ENCODE measurements around the gene TMEM63C. TPM values are rescaled to one million over a fixed set of nuclear protein-coding genes. Genes with fewer than 3 reads are reported as not detected.

TMEM63C gene
- total and polyA plus RNA-seq, 2 donors (not counting 3 experiments of a cell fraction or from before 2014, with no cell fraction given) = not detected

DNA sequence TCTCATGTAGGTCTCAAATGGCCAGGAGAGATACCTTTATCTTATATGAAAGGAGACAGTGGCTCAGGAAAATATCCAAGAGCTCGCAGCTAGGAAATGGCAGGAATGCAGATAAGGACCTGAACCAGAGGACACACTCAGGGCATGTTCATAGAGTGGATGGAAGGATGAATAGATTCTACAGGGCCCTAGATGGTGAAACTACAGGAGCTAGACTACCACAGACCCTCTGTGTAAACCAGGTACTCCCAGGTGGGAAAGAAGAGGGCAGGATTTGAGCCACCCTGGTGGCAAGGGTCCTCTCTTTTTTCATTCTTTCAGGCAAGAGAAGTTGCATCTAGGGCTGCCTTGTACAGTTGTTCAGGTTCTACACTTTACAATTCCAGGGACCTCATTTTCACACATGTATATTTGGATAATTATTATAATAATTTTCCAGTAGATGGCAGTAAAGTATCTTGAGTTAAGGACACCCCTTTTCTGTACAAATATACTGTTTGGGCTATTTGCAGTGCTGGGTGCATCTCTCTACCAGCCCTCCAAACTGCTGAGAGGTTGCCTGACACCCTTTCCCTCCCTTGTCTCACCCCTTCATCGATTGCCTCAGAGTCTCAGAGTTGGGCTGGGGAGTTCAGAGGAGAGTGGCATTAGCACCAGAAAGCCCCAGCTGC, 29.5 kb upstream of the TMEM63C start:
- CTCF ChIA-PET = interaction anchor here (0.6 to 8.9 kb wide), 38 partner anchors 10 to 1414 kb away, joined by 3 to 212 read pairs (median 4); partner anchors contain the start of genes GSTZ1, POMT2 and ZDHHC22
- Histone ChIP-seq H3K27ac (ENCODE audit: insufficient read depth, low read depth, low read length) (no peak overlapping the region), H3K9me3 (replicated peaks; ENCODE audit: control insufficient read depth, insufficient read depth, low read length) (no peaks in the 10 kb centered on the region), H3K4me1 (ENCODE audit: control insufficient read depth, extremely low read depth, insufficient read depth, low read length) (no peaks in the 10 kb centered on the region), H3K36me3 (ENCODE audit: control insufficient read depth in 2 of 2, extremely low read depth in 1 of 2, insufficient read depth in 2 of 2, low read length in 2 of 2) (no peaks in the 10 kb centered on the region), H4K20me1 (replicated peaks; ENCODE audit: control insufficient read depth, extremely low read depth, insufficient read depth, low read length) (no peaks in the 10 kb centered on the region), H3K9ac (replicated peaks; ENCODE audit: extremely low read depth, insufficient read depth, low read length) (no peak overlapping the region), H3K79me2 (ENCODE audit: control insufficient read depth, insufficient read depth, low read length) (no peaks in the 10 kb centered on the region), H3K4me3 (replicated peaks in 1 of 3; ENCODE audit: insufficient read depth in 1 of 3, low read depth in 1 of 3, low read length in 3 of 3) (no peak overlapping the region), H3K4me2 (ENCODE audit: insufficient read depth, low read length) (no peak overlapping the region), H2AFZ (ENCODE audit: low read depth, low read length) (no peak overlapping the region), H3K9me1 (replicated peaks; ENCODE audit: control insufficient read depth, extremely low read depth, insufficient read depth, low read length) (no peaks in the 10 kb centered on the region), H3K27me3 (ENCODE audit: control insufficient read depth in 2 of 2, insufficient read depth in 2 of 2, low read length in 2 of 2) (peaks cover 11 to 19% of the 10 kb centered on the region in 2 experiments)
- intact Hi-C loops (cut with micrococcal nuclease) (loop anchor here (1.0 to 10.0 kb wide), 7 partner anchors 61 to 403 kb away; partner anchors contain the start of genes AHSA1 and VIPAS39), dilution Hi-C loops (cut with MboI; ENCODE audit: extremely low pct_ligation_motif_present, low sequenced_read_pairs) (no loop called here)
- POLR2A ChIA-PET = no interaction called here
- DNase-seq (ENCODE audit: low read depth, low spot score) = peak; percentile 28
- no peak for FAIRE-seq
- no TSS peak for BruUV-seq (replicated peaks)
- TF ChIP-seq POLR2A (IDR thresholded peaks at IDR 0.05; ENCODE audit: low read depth, low read length) (no peak), MYC (IDR thresholded peaks at IDR 0.05; ENCODE audit: low read depth, low read length) (no peak), FOS (IDR thresholded peaks at IDR 0.05; ENCODE audit: borderline replicate concordance, insufficient read depth, low read length) (no peak), EZH2 (IDR thresholded peaks at IDR 0.05; ENCODE audit: borderline replicate concordance, low read depth, low read length, severe bottlenecking) (no peak)
- TF ChIP-seq, protein P1, sequence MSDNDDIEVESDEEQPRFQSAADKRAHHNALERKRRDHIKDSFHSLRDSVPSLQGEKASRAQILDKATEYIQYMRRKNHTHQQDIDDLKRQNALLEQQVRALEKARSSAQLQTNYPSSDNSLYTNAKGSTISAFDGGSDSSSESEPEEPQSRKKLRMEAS (IDR thresholded peaks at IDR 0.05; ENCODE audit: insufficient read depth, insufficient read length) = no peak

- Histone ChIP-seq H3K9ac (replicated peaks; ENCODE audit: extremely low read depth, insufficient read depth, low read length) (no peak overlapping the region), H3K4me1 (ENCODE audit: control insufficient read depth, extremely low read depth, insufficient read depth, low read length) (no peaks in the 10 kb centered on the region), H4K20me1 (replicated peaks; ENCODE audit: control insufficient read depth, extremely low read depth, insufficient read depth, low read length) (no peaks in the 10 kb centered on the region), H3K4me3 (replicated peaks in 1 of 3; ENCODE audit: insufficient read depth in 1 of 3, low read depth in 1 of 3, low read length in 3 of 3) (no peak overlapping the region), H3K27ac (ENCODE audit: insufficient read depth, low read depth, low read length) (no peak overlapping the region), H2AFZ (ENCODE audit: low read depth, low read length) (no peak overlapping the region), H3K36me3 (ENCODE audit: control insufficient read depth in 2 of 2, extremely low read depth in 1 of 2, insufficient read depth in 2 of 2, low read length in 2 of 2) (no peaks in the 10 kb centered on the region), H3K79me2 (ENCODE audit: control insufficient read depth, insufficient read depth, low read length) (no peaks in the 10 kb centered on the region), H3K27me3 (ENCODE audit: control insufficient read depth in 2 of 2, insufficient read depth in 2 of 2, low read length in 2 of 2) (peaks cover 10 to 15% of the 10 kb centered on the region in 2 experiments), H3K9me1 (replicated peaks; ENCODE audit: control insufficient read depth, extremely low read depth, insufficient read depth, low read length) (no peaks in the 10 kb centered on the region), H3K9me3 (replicated peaks; ENCODE audit: control insufficient read depth, insufficient read depth, low read length) (no peaks in the 10 kb centered on the region), H3K4me2 (ENCODE audit: insufficient read depth, low read length) (no peak overlapping the region)
- TF ChIP-seq POLR2A (IDR thresholded peaks at IDR 0.05; ENCODE audit: low read depth, low read length) (no peak), JUN (IDR thresholded peaks at IDR 0.05; ENCODE audit: borderline replicate concordance, insufficient read depth, insufficient read length, low read depth) (no peak), FOS (IDR thresholded peaks at IDR 0.05; ENCODE audit: borderline replicate concordance, insufficient read depth, low read length) (no peak), CTCF (IDR thresholded peaks at IDR 0.05; ENCODE audit: extremely low read depth in 1 of 2, insufficient read depth in 1 of 2, low read depth in 1 of 2, low read length in 2 of 2) (no peak), EZH2 (IDR thresholded peaks at IDR 0.05; ENCODE audit: borderline replicate concordance, low read depth, low read length, severe bottlenecking) (no peak), GATA2 (IDR thresholded peaks at IDR 0.05; ENCODE audit: insufficient read depth, insufficient read length, low read depth, low read length) (no peak), MYC (IDR thresholded peaks at IDR 0.05; ENCODE audit: low read depth, low read length) (no peak), POLR2AphosphoS5 (IDR thresholded peaks at IDR 0.05; ENCODE audit: insufficient read depth, low read depth, low read length) (no peak)
- TF ChIP-seq, protein P1 (IDR thresholded peaks at IDR 0.05; ENCODE audit: insufficient read depth, insufficient read length) = no peak
- POLR2A ChIA-PET = interaction anchor here (0.7 kb wide), 1 partner anchor 30 kb away, joined by 3 read pairs; no protein-coding TSS in a partner anchor
- DNase-seq (ENCODE audit: low read depth, low spot score) (no peak), FAIRE-seq (no peak)
- no TSS peak for BruUV-seq (replicated peaks)
- CTCF ChIA-PET = interaction anchor here (0.7 to 8.9 kb wide), 6 partner anchors 8 to 398 kb away, joined by 3 to 212 read pairs (median 18); no protein-coding TSS in a partner anchor
- intact Hi-C loops (cut with micrococcal nuclease) = loop anchor here (2.0 to 10.0 kb wide), 3 partner anchors 59 to 401 kb away; partner anchors contain the start of genes AHSA1 and VIPAS39
- dilution Hi-C loops (cut with MboI; ENCODE audit: extremely low pct_ligation_motif_present, low sequenced_read_pairs) = no loop called here
These were observed 27.8 kb upstream of the TMEM63C start for GRCh38 chr14:77153802-77154201.
